Germinal center (tissue), 1 donor: ENCODE results near the gene CC2D2B.

Experiments
- DNase-seq: peaks from one replicate; pipeline ENCODE4 v3.0.0; 2012; ENCODE audit warnings: mixed read lengths, low spot score

CC2D2B gene

GRCh38 chr10:96075977-96076376 lies 168.2 kb downstream of the CC2D2B start:
- DNase-seq = no peak

DNA sequence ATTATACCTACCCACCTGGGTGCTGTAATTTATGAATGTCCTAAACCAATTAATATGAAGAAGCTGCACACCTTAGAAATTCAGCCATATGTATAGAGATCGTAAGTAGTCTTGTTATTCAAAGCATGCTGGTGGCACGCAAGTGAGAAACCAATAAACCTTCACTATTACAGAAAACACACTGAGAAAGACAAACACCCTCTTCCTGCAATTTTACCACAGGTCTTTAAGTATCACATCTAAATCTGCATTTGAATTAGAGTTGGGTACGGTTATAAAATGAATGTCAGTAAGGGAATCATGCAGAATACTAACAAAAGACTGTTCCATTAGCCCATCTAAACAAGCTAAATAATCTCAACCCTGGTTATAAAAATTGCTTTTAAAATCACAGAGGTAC lies 169.4 kb downstream of the CC2D2B start:
- no peak for DNase-seq

- no peak for DNase-seq
These were observed 174.4 kb downstream of the CC2D2B start for GRCh38 chr10:96082153-96082552.
